Mesodermal cell (in vitro differentiated cells): Measurements from ENCODE around the gene P2RY8.

Experiments used
- H3K27ac ChIP-seq: 2 replicates; pipeline ENCODE4 v1.7.0; 2013; ENCODE audit warnings: mild to moderate bottlenecking, low read depth, low read length, moderate library complexity; ENCODE audit not compliant: severe bottlenecking
- H3K36me3 ChIP-seq: 2 replicates; pipeline ENCODE4 v1.7.1; 2013; ENCODE audit warnings: mild to moderate bottlenecking, low read length, moderate library complexity; ENCODE audit not compliant: control insufficient read depth, insufficient read depth
- H3K4me1 ChIP-seq: one replicate; pipeline ENCODE4 v1.7.1; 2013; ENCODE audit warnings: mild to moderate bottlenecking, low read length; ENCODE audit not compliant: insufficient read depth, control insufficient read depth, poor library complexity, severe bottlenecking
- H3K4me3 ChIP-seq: 2 replicates; pipeline ENCODE4 v1.7.0; 2013; ENCODE audit warnings: low read length, control low read depth, mild to moderate bottlenecking; ENCODE audit not compliant: insufficient read depth, poor library complexity, severe bottlenecking; ENCODE audit errors: extremely low read depth
- H3K9me3 ChIP-seq: 2 replicates; pipeline ENCODE4 v1.7.1; 2013; ENCODE audit warnings: mild to moderate bottlenecking, low read length, moderate library complexity; ENCODE audit not compliant: control insufficient read depth
- WGBS, 2 experiments: methylation state at CpG; one replicate each; pipeline ENCODE4 v1.1.5; 2013; ENCODE audit warnings: missing lambda C conversion rate in 2 of 2; ENCODE audit not compliant: insufficient coverage in 2 of 2; 5-methylcytosine and 5-hydroxymethylcytosine counted together

P2RY8 gene

DNA sequence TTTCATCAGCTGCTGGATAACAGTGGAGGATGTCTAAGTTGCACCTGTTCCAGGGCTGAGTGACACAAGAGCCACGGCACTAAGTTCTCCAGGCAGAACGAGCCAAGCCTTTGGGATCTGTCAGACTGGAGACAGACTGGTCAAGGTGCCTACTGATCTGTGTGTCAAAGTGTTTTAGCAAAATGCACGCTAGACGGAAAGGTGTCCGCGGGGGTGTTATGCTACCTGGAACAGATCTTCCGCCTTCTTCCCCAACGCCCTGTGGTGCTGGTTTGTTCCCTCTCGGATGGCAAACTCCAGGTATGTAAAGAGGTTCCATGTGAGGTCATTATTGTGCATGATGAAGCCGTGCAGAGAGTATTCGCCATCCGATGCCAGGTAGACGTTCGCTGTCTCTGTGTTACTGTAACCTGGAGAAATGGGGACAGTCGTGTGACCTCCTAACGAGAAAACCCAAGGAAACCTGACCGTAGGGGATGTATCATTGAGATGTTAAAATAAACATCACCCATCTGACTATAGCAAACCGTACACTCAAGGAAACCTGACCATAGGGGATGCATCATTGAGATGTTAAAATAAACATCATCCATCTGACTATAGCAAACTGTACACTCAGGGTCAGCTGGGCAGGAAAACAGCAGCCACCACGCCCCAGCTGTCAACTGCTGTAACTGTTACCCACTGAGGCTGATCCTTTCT is 115.4 kb downstream of the P2RY8 start:
- Histone ChIP-seq H3K4me3 (no peak overlapping the region), H3K27ac (no peak overlapping the region), H3K36me3 (peaks cover 81% of the 10 kb centered on the region), H3K4me1 (no peaks in the 10 kb centered on the region), H3K9me3 (peaks cover 20% of the 10 kb centered on the region)
- 94 to 96% methylated on average over 15 of the region's 19 CpGs for WGBS, 2 experiments

DNA sequence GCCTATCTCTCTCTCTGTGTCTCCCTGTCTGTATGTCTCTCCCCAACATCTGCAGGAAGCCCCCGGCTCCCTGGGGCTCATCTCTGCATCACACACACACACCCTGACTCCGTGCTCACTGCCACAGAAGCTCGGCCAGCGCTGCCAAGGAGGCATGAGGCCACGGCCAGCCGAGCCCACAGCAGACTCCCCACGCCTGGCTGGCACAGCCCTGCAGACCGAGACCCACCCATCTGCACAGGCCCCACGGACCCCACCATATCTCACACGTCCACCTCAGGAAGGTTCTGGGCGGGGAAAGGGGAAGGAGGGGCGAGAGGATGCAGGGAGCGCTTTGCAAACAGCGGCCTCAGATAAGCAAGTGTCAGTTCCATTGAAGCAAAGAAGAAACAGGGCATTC is 116.6 kb downstream of the P2RY8 start:
- no peak overlapping the region for H3K4me3 ChIP-seq
- WGBS, 2 experiments, result 79 to 86% methylated on average over 6 to 12 of the region's 14 CpGs
- H3K9me3 ChIP-seq, result peaks cover 20% of the 10 kb centered on the region
- no peaks in the 10 kb centered on the region for H3K4me1 ChIP-seq
- peaks cover 80% of the 10 kb centered on the region for H3K36me3 ChIP-seq
- H3K27ac ChIP-seq, result no peak overlapping the region

DNA sequence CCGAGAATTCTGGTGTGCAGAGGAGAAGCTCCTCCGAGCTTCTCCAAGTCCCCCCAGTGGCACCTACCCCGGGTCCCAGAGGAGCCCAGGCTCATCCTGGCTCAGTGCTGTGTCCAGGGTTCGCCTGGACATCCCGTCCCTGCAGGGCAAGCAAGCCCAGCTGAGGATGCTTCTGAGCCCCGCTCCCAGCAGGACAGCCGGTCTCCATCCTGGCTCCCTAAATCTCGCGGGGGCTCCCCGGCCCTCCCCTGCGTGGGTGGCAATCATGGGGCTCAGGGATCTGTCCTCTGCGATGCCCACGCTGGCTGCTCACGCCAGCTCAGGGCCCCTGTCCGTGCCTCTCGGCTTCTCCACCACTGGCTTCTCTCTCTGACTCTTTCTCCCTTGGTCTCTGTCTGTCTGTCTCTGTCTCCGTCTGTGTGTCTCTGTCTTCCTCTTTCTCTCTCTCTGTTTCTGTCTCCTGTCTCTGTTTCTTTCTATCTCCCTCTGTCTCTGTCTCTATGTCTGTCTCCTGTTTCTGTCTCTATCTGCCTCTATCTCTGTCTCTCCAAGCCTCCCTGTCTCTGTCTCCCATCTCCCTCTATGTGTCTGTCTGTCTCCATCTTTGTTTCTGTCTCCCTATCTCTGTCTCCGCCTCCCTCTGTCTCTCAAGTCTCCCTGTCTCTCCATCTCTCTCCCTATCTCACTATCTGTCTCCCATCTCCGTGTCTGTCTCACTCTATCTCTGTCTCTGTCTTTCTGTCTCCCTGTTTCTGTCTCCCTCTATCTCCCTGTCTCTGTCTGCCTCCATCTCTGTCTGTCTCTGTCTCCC is 117.2 kb downstream of the P2RY8 start:
- Histone ChIP-seq H3K9me3 (peaks cover 20% of the 10 kb centered on the region), H3K4me1 (no peaks in the 10 kb centered on the region), H3K27ac (no peak overlapping the region), H3K36me3 (peaks cover 74% of the 10 kb centered on the region), H3K4me3 (no peak overlapping the region)
- WGBS, 2 experiments, result 88 to 90% methylated on average over 18 to 19 of the region's 19 CpGs

DNA sequence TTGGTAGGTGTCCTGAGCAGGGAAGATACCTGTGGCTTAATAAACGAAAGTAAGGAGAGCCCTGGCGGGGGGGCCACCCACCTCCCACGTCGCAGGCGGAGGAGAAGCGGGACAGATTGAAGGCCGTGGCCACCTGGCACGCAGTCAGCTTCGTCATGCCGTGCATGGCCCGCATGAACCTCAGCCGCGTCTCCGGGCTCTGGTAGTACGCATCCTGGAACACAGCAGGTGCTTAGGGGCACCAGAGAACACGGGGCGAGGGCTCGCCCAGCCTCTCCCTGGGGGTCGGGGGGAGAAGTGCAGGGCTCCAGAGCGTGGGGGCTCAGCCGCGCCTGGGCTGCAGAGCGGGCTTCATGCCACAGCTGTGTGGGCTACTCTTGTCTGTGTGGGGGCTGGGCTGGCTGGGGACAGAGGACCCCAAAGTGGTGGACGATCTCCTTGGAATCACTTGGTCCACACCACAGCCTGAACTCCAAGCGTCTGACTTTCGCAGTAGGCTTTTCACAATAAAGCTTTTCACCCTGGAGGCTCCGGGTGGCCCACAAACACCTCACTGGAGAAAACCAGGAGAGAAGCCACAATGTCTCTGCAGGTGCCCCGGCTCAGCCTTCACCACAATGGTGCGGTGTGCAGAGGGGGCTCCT is 118.0 kb downstream of the P2RY8 start:
- H3K4me3 ChIP-seq, result no peak overlapping the region
- H3K27ac ChIP-seq, result no peak overlapping the region
- H3K4me1 ChIP-seq, result no peaks in the 10 kb centered on the region
- peaks cover 75% of the 10 kb centered on the region for H3K36me3 ChIP-seq
- peaks cover 20% of the 10 kb centered on the region for H3K9me3 ChIP-seq
- 88 to 89% methylated on average over 24 to 25 of the region's 29 CpGs for WGBS, 2 experiments

DNA sequence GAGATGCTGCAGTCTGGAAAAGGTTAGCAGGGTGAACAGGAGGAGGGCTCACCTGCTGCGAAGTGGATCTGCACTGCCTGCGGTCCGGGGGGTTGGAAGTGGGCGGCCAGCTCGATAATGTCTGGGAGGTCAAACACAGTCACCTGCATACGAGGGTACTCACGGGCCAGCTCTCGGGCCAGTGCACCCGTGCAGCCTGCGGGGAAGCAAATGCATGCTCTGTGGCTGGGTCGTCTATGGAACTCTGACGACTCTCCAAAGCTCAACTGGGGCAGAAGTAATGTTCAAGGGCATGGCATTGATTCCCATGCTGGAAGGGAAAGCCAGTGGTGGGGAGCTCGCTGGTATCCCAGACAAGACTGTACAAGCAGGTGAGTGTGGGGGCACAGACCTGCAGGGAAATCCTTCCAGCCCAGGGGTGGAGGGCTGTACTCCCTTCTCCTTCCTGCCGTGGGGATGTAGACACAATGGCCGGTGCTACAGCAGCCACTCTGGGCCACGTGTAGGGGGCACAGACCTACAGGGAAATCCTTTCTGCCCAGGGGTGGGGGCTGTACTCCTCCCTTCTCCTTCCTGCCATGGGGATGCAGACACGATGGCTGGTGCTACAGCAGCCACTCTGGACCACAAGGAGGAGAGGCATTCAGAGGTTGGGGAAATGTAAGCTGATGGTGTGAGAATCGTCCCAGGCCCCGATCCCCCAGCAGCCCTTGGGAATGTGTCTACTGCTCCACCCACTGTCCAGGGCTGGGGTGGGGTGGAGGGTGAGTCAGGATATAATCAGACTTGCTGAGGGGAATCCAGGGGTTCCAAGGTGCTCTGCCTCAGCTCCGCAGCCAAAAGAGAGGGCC is 118.8 kb downstream of the P2RY8 start:
- no peak overlapping the region for H3K27ac ChIP-seq
- 94 to 97% methylated on average over 14 to 17 of the region's 20 CpGs for WGBS, 2 experiments
- H3K36me3 ChIP-seq, result peaks cover 75% of the 10 kb centered on the region
- no peak overlapping the region for H3K4me3 ChIP-seq
- no peaks in the 10 kb centered on the region for H3K4me1 ChIP-seq
- peaks cover 16% of the 10 kb centered on the region for H3K9me3 ChIP-seq

DNA sequence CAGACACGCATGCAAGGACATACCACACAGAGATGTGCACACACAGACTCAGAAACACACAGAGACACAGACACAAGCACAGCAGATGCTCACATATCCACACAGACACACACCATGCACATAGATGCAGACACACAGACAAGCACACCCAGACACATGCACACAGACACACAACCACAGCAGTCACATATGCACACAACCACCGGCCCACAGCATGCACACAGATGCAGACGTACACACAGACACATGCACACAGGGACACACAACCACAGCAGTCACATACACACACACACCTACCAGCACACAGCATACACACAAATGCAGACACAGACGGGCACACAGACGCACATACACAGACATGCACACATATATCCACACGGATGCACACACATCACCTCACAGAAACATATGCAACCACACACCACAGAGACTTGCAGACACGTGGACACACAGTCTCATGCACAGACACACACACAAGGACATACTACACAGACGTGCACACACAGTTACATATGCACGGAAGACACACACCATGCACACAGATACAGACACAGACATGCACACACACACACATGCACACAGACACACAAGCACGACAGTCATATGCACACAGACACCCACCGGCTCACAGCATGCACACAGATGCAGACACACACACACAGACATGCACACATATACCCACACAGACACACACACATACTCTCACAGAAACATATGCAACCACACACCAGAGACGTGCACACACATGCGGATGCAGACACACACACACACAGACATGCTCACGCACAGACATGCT is 119.8 kb downstream of the P2RY8 start:
- Histone ChIP-seq H3K4me3 (no peak overlapping the region), H3K4me1 (no peaks in the 10 kb centered on the region), H3K9me3 (peaks cover 10% of the 10 kb centered on the region), H3K36me3 (peaks cover 75% of the 10 kb centered on the region), H3K27ac (no peak overlapping the region)
- WGBS, 2 experiments, result 67 to 69% methylated on average over 12 to 14 of the region's 14 CpGs

DNA sequence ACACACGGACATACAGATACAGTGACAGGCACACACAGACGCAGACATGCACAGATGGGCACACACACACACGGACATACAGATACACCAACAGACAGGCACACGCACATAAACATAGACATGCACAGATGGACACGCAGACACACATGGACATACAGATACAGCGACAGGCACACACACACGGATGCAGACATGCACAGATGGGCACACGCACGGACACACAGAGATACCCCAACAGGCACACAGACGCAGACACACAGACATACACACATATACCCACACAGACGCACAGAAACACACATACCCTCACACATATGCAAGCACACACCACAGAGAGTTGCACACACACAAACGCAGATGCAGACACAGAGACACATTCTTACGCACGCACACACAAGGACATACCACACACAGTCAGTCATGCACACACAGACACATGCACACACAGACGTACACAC is 120.6 kb downstream of the P2RY8 start:
- no peak overlapping the region for H3K4me3 ChIP-seq
- no peaks in the 10 kb centered on the region for H3K4me1 ChIP-seq
- peaks cover 2% of the 10 kb centered on the region for H3K9me3 ChIP-seq
- H3K27ac ChIP-seq, result no peak overlapping the region
- 63 to 74% methylated on average over 13 to 14 of the region's 15 CpGs for WGBS, 2 experiments
- H3K36me3 ChIP-seq, result peaks cover 72% of the 10 kb centered on the region
